NCI-H1436 (cell line): ENCODE data around the gene NRN1.

Source experiments
- DNase-seq: peaks from one replicate; lab custom pipeline; 2025; lab: John Stamatoyannopoulos, UW

NRN1 gene

DNA sequence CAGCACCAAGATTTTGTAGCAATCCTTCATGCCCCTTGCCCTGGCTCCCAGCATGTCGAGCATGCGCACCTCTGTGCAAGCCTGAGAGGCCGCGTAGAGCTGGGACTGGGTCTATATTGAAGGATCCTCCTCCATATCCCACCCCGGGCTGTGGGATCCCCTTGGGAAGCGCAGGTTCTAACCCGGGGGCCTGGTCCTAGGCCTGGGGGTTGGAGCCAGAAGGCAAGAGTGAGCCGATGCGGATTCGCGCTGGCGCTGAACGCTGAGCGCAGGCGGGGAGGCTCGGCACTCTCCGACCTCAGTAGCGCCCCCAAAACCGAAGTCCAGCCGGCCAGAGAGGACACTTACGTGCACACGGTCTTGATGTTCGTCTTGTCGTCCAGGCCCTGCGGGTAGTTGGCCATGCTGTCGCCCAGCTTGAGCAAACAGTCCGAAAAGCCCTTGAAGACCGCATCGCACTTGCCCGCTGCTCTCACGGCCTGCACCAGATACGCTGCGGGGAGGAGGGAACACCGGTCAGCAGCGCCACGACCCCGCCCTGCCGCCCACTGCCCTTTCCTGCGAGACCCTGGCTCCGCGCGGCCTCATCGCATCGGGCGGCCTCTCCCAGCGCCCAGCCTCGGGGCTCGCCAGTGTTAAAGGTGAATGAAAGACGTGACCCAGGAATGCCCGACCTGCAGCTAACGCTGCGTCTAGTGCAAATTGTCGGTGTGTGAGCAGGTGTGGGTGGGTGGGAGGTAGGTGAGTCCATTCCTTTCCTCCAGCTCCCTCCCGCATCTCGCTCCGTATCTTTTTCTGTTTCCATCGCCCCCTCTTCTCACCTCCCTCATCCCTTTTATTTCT, 4.5 kb downstream of the NRN1 start:
- no peak for DNase-seq

DNA sequence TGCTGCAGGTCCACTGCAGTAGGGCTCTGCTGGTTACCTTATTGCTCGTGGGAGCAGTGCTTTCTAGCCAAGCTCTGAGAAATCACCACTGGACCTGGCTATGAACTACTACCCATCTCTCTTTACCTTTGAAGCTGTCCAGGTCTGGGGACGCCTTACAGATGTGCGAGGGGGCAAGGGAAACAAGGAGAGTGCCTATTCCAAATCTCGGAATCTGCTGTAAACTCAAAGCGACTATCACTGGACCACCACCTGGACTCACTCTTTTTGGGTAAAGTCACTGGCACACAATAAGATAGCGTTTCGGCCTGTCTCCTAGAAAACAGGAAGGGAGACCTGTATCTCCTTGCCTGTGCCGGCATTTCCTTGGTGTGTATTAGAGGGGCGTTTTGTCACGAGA, 5.3 kb downstream of the NRN1 start:
- DNase-seq: no peak

DNA sequence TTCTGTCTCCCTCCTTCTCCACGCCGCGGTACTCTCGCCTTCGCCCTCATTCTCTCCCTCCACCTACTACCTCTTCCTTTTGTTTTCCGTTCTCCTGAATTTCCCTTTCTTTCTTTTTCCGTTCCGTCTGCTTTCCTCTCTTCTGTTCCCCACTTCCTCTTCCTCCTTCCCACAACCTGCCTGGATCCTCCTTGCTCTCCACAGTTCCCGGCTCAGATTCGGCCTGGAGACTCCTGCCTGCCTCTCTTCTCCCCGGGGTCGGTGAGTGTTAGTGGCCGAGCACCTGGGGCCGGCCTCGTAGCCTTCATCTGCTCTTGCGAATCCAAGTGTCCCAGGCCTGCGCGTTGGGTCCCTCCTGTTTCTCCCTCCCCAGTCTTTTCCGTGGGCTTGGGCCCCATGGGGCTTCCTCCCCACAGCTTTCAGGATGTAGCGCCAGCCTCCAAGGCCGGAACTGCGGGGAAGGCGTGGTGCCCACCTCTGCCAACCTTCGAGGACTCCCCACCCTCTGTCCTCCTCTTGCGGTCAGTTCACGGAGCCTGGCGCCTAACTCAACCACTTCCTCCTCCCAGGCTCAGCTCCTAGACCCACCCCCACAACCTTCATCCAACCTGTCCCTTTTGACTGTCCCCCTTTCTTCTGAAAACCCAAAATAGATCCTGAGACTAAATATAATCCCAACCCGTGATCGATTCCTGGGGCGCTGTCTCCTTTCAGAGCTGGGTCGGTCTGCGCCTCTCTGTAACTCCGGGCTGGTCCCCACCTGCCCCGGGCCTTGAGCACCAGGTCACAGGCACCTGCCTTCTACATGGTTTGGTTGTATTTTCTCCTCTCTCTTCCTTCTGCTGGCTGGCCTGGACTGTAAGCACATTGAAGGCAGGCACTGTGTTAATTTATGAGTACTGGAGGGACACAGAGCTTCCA, 6.8 kb downstream of the NRN1 start:
- DNase-seq: no peak

DNA sequence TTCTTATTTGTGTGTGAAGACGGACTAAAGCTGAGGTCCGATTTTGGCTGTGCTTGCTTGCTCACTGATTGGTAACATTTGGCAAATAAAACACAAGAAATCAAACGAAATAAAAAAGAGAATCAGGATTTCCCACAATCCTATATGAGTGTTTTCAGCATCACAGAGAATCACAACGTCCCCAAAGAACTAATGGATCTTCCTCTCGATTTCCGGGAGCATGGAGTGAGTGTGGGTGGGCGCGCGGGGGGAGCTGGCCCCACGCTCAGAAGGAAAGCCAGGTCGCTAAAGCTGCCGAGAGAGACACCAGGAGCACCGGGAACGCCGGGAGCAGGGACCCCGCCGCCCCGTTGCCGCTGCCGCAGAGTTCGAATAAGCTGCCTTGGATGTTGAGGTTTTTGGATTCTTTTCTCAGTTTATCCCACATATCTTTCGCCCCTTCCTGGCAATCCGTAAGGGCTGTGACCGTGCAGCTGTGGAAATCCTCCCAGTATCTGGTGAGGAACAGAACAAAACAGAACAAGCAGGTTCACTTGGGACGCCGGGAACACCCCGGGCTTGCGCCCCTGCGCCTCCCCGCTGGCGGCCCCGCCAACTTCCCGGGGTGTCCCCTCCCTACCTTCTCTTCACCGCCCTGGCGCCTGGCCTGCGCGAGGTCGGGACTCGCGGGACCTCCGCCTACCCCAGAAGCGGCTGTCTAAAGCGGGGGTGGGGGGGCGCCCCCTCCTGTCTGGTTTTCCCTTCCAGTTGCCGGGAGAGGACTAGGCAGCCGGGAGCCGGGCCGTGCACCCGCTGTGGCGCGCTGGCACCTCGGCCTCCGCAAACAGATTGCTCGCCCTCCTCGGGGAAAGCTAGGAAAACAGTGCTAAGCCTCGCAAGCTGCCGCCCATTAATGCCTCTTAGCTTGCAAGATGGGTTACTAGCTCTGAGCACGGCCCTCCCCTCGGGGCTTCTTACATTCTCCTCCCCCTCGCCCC, 7.7 kb downstream of the NRN1 start:
- DNase-seq: no peak

DNA sequence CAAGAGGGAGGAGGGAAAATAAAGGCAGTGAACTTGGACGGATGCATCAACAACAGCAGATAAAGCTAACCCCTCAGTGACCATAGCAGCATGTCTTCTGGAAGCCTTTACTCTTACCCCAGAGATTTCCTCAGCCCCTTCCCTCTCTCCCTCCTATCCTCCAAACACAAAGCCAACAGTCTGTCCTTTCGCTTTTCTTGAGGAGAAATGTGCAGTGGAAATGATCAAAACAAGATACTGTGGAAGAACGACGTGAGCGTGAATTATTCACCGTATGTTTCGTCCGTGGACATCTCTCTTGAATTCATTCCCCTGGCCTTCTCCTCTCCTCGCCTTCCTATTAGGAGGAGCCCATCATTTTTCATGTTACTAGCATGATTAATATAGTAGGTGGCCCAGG, 8.5 kb downstream of the NRN1 start:
- no peak for DNase-seq

DNA sequence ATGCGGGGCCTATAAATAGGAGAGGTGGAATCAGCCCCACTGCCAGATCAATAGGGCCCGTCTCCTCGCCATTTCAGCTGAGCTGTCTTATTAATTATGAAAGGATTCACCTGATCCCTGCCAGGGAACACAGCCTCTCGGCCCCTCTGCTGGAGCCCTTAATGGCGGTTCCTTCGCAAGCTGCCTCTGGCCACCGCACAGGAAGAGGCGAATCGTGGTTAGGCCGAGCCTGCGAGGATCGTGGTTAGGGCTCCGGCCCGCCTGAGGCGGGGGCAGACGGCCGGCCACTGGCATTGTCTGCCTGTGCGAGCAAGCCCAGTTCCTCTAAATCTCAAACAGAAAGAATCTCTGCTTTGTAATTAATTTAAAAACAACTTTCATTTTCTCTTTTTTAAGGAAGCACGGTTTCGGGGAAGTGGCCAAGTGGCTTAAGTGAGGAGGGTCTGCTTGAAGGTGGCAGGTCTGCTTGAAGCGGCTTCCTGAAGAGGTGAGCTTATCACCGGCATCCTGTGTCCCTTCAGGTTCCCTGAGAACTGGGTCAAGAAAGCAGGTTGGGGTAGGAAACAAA, 9.2 kb downstream of the NRN1 start:
- DNase-seq: no peak

DNA sequence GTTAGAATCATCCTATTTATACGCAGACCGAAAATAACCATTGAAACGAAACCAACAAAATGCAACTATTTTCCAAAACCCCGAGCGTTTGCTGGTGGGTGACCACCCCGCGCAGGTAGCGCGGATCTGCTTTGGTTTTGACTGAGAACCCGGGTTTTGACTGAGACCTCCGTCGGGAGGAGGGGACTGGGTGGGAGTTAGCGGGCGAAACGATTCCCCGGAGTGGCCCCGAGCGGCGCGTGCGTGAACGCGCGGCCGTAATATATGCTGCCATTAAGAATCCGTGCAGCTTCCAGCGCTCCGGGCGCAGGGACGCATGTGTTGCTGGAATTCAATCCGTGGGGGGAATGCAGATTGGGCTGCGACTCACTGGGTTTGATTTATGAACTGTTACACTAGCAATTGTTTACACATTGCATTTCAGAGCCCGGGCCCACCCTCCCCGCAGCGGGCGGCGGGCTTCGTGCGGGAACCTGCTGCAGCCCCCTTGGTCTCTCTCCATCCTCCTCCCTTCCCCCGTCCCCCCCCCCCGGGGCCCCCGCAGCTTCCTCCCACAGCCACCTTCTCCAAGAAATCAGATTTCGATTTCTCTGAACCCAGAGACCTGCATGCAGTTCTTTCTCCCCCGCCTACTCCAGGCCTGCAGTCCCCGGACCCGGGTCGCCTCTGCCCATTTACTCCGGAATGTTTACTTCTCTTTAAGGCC, 9.9 kb downstream of the NRN1 start:
- DNase-seq: peak; percentile 34

DNA sequence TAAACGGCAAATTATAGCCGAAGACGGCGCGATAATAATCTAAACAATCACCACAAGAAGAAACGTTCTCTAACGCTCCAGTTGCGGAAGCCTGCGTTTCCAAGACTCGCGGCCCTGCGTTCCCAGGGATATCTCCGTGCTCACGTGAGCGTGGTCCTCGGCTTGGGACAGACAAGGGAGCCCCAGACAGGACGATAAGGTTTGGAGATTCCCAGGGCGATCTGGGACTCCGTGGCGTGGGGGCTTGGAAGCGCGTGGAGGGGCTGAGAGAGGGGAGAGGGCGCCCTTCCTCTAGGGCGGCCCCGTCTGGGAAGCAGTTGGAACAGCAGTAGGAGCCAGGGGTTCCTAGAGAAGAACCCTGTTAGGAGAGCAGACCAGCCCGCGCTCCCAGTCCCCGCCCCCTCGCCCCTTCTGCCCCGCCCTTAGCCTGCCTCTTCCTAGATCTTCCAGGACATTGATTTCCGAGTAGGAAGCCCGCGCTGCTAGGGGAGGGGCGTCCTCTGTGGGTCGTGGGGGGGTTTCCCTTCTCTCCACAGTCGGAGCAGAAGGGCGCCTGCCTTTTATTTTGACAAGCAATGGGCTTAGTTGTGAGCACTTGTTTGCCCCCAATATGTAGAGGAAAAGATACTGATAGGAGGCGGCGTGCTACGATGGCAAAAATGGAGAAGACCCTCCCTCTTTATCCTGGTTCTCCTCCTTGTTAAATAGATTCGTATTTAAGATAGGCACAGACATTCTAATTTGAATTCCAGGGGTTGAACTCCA, 10.6 kb downstream of the NRN1 start:
- DNase-seq: peak; percentile 48

DNA sequence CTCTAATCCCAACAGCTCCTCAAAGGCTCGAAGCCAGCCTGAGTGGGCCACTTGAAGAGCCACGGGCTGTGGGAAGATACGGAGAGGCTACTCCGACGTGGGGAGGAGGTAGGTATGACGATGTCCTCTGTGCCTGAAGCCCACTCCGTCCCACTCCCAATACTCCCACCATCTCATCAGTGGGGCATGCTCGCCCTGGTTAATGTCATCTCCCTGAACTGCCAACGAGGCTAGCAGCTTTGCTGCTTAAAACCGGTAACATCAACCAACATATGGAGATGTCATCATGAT, 11.1 kb downstream of the NRN1 start:
- no peak for DNase-seq

DNA sequence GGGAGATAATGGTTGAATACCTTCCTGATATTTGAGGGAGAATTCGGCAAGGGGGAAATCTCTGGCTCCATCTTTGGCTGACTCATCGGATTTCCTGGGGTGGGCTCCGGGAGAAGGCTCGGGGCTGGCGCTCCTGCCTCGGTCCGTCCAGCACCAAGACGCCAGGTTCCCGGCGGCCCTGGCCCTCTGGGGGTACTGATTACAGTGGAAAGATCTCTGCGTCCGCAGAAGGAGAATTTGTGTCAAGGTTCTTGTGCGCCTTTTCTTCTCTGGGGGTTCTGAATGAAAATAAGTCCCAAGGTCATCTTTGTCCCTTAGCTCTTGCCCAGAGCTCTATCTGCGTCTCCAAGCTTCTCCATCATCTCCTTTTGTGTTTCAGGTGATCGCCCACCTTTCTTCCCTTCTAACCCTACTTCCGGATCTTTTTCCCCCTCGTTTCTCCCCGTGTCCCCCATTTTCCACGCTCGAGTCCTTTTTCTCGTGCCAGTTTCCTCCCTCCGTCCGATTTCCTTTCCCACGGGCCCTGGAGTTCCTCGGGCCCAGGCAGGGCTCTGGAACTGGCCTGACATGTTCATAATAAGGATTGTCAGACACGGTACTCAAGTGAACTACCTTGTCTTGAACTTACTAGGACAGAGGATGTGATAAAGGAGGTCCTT, 11.6 kb downstream of the NRN1 start:
- DNase-seq: no peak

DNA sequence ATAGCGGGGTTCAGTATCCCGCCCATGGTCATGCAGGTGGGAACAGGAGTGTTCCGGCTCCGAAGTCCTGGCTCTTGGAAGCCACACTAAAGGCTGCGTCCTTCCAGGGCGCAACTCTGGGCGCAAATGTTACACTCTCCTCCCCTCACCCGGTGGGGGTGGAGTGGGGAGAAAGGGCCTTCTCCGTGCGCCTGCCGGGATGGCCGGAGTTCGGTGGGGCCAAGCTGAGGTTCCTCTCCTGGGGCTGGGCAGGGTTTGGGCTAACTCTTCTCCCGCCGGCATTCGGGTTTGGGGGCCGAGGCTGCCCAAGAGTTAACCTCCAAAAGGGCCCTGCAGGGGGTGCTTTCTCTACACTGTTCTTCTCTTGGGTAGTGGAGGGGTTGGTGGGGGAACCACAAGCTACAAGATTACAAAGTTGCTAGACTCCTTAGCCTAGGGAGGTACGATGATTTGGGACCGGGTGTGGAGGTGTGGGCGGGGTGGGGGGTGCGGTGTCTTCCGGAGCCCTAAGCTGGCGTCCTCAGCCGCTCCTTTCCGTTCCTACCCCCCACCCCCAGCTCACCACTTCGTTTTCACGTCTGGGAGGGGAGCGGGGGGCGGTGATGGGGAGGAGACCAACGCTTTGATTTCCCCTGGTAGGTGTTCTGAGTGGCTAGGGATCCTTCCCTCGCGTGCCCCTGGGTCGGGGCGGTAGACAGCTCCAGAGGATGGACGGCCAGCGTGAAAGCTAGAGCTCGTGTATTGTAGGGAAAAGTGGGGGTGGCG, 12.3 kb downstream of the NRN1 start:
- no peak for DNase-seq

DNA sequence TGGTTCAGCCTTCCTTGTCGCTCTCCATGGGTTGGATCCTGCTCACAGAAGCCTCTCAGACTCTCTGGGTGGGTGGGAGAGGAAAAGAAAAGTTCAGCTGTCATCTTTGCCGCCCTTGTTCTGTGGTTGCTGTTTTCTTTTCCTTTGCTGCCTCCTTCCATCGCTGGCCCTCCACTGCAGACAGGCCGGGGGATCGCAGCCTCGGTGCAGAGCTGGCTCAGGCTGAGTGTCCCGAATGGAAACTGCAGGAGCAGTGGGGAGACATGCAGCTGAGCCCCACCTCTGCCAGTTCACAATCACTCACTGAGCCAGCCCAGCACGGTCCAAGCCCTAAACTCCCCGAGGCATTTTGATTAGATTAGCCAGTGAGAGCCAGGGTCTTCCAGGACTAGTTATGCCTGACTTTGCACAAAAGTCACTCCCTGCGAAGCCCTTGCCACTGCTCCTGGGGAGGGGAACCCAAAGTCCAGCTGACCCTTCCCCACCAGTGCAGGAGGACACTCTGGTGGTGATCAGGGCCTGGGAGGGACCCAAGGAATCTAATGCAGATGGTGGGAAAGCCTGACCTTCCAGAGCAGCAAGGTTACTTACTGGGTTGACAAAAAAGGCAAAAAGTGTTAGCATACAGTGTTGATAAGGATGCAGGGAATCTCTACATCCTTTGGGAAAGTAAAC, 14.0 kb downstream of the NRN1 start:
- no peak for DNase-seq

DNA sequence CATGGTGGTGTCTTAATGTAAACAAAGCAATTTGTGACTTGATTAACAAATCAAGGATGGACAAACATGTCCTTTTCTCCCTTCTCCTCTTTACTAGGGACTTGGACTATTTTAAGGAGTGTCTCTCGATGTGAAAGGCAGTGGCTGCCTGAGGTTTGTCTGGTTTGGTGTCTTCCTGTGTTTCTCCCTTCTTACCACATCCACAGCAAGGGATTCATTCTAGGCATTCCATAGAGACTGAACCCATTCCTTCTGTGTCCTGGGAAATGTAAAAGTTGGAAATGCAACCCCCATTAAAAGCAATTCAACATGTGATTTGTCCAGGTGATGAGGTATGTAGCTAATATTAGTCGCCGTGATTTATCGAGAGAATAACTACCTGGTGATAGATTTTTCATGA, 15.9 kb downstream of the NRN1 start:
- DNase-seq: no peak

DNA sequence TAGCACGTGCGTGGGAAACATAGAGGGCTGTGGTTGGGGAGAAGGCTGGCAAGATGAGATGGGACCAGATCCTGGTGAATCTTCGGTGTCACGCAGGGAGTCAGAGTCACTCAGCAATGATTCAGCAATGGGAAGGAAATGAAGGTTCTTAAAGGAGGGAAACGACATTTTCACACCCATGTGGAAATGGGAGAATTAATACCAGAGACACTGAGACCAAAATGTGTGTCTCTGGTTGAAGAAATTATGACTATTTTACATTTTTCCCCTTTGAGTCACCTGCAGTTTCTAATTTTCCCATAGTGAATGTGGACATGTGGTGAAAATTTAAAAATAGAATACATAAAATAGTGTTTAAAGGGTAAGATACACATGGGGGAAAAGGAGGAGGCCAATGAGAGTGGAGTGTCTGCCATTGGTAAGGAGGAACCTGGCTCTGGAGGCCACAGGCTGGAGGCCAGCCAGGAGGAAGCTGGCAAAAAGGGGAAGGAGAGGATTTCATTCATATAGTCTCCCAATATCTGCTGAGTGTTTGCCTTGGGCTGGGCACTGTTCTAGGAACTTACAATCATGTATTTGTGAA, 17.5 kb downstream of the NRN1 start:
- DNase-seq: no peak

DNA sequence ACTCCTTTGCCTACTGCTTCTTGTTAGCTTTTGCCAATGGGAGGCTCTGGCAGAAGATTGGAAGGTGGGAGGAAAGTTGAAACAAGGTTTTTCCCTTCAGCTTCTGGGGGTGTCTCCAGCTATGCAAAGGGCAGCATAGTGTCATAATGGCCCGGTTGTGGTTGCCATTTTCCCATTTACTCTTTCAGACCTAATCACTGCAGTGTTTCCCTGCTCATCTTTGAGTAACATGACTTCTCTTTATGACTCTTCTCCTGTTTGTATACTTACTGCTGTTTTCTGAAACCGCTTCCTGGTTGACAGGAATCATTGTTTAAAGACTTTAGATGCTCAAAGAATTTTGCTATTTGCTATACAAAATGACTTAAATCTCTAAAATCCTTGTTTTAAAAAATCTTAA, 19.9 kb downstream of the NRN1 start:
- DNase-seq: no peak

DNA sequence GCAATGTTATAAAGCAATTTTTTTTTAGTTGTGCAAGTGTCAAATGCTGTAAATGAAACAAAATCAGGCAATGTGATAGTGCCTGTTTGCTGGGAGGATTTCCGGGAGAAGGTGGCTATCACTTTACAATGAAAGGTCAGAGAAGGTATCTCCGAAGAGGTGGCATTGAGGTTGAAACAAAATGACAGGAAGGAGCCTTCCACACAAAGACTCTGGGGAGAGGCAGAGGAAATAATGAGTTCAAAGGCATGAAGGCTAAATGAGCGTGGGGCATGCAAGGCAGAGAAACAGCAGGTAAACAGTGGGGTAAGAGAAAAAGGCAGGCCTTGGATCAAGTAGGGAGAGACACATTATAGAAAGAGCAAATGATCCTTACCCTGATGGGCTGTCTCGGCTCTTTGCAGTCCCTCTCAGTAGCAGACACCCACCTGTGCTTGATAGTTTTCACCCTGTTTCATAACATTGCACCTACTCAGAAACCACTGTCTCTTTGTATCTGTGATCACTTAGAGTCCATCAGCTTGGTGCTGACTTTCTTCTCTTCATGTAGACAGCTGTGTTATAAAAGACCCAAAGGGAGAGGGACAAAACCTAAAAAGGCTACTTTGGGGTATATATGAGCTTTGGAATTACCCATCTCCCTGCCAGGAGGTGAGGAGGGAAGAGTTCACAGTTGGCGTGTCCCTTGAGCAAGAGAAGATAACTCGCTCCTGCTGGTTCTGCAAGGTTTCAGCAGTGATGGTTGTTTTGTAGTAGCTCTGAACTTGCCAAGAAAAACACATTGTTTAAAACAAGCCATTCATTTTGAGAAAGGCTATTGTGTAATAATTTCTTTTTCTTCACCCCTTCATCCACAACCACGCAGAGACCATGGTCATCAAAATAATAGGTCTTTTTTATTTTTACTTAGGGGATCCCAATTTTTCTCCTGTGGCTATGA, 22.3 kb downstream of the NRN1 start:
- no peak for DNase-seq
